ENCODE results near the gene DNAJC8. TPM values are rescaled to one million over a fixed set of nuclear protein-coding genes. Genes with fewer than 3 reads are reported as not detected.

Gene DNAJC8
- total RNA-seq, 1 donor from 2014 or later = 120 TPM

GRCh38 chr1:28273216-28273860, 40.5 kb upstream of the DNAJC8 start:
- TF ChIP-seq CTCF (conservative IDR thresholded peaks at IDR 0.05; ENCODE audit: low read depth, low read length) = no peak
- no peak for DNase-seq (ENCODE audit: low read depth)
- no peak overlapping the region for H3K4me3 ChIP-seq (ENCODE audit: low read depth, low read length)

GRCh38 chr1:28272215-28272852, 39.5 kb upstream of the DNAJC8 start:
- no peak for TF ChIP-seq CTCF (conservative IDR thresholded peaks at IDR 0.05; ENCODE audit: low read depth, low read length)
- no peak overlapping the region for H3K4me3 ChIP-seq (ENCODE audit: low read depth, low read length)
- no peak for DNase-seq (ENCODE audit: low read depth)

- no peak overlapping the region for H3K4me3 ChIP-seq (ENCODE audit: low read depth, low read length)
- TF ChIP-seq CTCF (conservative IDR thresholded peaks at IDR 0.05; ENCODE audit: low read depth, low read length) = no peak
- no peak for DNase-seq (ENCODE audit: low read depth)
These were observed 36.7 kb upstream of the DNAJC8 start for GRCh38 chr1:28269529-28269928.

- no peak overlapping the region for H3K4me3 ChIP-seq (ENCODE audit: low read depth, low read length)
- TF ChIP-seq CTCF (conservative IDR thresholded peaks at IDR 0.05; ENCODE audit: low read depth, low read length) = no peak
- DNase-seq (ENCODE audit: low read depth) = no peak
These were observed 34.8 kb upstream of the DNAJC8 start for GRCh38 chr1:28267633-28268032.

- H3K4me3 ChIP-seq (ENCODE audit: low read depth, low read length) = no peak overlapping the region
- DNase-seq (ENCODE audit: low read depth) = no peak
- no peak for TF ChIP-seq CTCF (conservative IDR thresholded peaks at IDR 0.05; ENCODE audit: low read depth, low read length)
These were observed 34.1 kb upstream of the DNAJC8 start for GRCh38 chr1:28266920-28267322.

- TF ChIP-seq CTCF (conservative IDR thresholded peaks at IDR 0.05; ENCODE audit: low read depth, low read length) = no peak
- H3K4me3 ChIP-seq (ENCODE audit: low read depth, low read length) = no peak overlapping the region
These were observed 32.7 kb upstream of the DNAJC8 start for GRCh38 chr1:28265577-28265976.

GRCh38 chr1:28264897-28265296, 32.1 kb upstream of the DNAJC8 start:
- no peak for TF ChIP-seq CTCF (conservative IDR thresholded peaks at IDR 0.05; ENCODE audit: low read depth, low read length)
- no peak for DNase-seq (ENCODE audit: low read depth)
- H3K4me3 ChIP-seq (ENCODE audit: low read depth, low read length) = no peak overlapping the region

More at GRCh38 chr1:28265577-28265976, 32.7 kb upstream of the DNAJC8 start:
- no peak for DNase-seq (ENCODE audit: low read depth)

All from epithelial cell of proximal tubule (primary cell).